Activated CD8-positive, alpha-beta T cell treated with anti-CD3 and anti-CD28 coated beads for 36 hours (primary cell): ENCODE measurements around the gene PEG3. TPM values are rescaled to one million over a fixed set of nuclear protein-coding genes. Genes with fewer than 3 reads are reported as not detected.

Experiments
- ATAC-seq: fragments of 200-7000 bp; cut with Tn5 transposase; one replicate; pipeline ENCODE4 v1.10.0; 2021; ENCODE audit warnings: mild to moderate bottlenecking, moderate library complexity
- CTCF ChIA-PET: fragments of 350-600 bp; sonication (Branson Sonifier 250); formaldehyde crosslinking; loops from one replicate; lab custom pipeline; 2021; ENCODE audit warnings: antibody characterized with exemption; lab: Charles Lee
- POLR2A ChIA-PET: fragments of 350-600 bp; sonication (Branson Sonifier 250); formaldehyde crosslinking; loops from one replicate; lab custom pipeline; 2021; ENCODE audit warnings: antibody characterized with exemption; lab: Charles Lee
- DNase-seq: peaks from one replicate; pipeline ENCODE4 v3.0.0-alpha.2; 2020
- H3K27ac Mint-ChIP-seq: one replicate; pipeline ENCODE4 v1.8.0; 2021; ENCODE audit warnings: mild to moderate bottlenecking, mixed read lengths
- H3K27me3 Mint-ChIP-seq: one replicate; pipeline ENCODE4 v1.8.0; 2021; ENCODE audit warnings: mixed read lengths
- H3K36me3 Mint-ChIP-seq: one replicate; pipeline ENCODE4 v1.8.0; 2021; ENCODE audit warnings: low read depth, mixed read lengths
- H3K4me1 Mint-ChIP-seq: one replicate; pipeline ENCODE4 v1.8.0; 2021; ENCODE audit warnings: low read depth, mixed read lengths
- H3K4me3 Mint-ChIP-seq: one replicate; pipeline ENCODE4 v1.8.0; 2021; ENCODE audit warnings: mild to moderate bottlenecking, moderate library complexity, mixed read lengths
- H3K9me3 Mint-ChIP-seq: one replicate; pipeline ENCODE4 v1.8.0; 2021; ENCODE audit warnings: mixed read lengths
- CTCF ChIP-seq: fragments of 200-600 bp; IDR thresholded peaks from one replicate; pipeline ENCODE4 v1.8.0; 2022; ENCODE audit warnings: antibody characterized with exemption, mild to moderate bottlenecking
- intact Hi-C: fragments of 100-400 bp; cut with micrococcal nuclease; formaldehyde crosslinking; loops from one replicate; pipeline ENCODE4 v1.10.0; 2022
- total RNA-seq, 2 experiments: library from RNA; stranded (reverse); gene quantifications; one replicate each; pipeline ENCODE4 v1.2.3, GENCODE V29; 2021

PEG3 gene
- total RNA-seq, 2 experiments from 2014 or later = 0.09 to 0.16 TPM

- H3K4me1 Mint-ChIP-seq = no peaks in the 10 kb centered on the region
- intact Hi-C loops = no loop called here
- DNase-seq (no peak), ATAC-seq (no peak)
- H3K27ac Mint-ChIP-seq = no peak overlapping the region
- POLR2A ChIA-PET = no interaction called here
- no peak overlapping the region for H3K4me3 Mint-ChIP-seq
- no peaks in the 10 kb centered on the region for H3K27me3 Mint-ChIP-seq
- H3K36me3 Mint-ChIP-seq = no peaks in the 10 kb centered on the region
- peaks cover 23% of the 10 kb centered on the region for H3K9me3 Mint-ChIP-seq
- CTCF ChIA-PET = no interaction called here
- TF ChIP-seq CTCF = no peak
Measured at GRCh38 chr19:56822755-56823154, 17.8 kb downstream of the PEG3 start.

- no peaks in the 10 kb centered on the region for H3K4me1 Mint-ChIP-seq
- no peak overlapping the region for H3K4me3 Mint-ChIP-seq
- ChIA-PET POLR2A (no interaction called here), CTCF (no interaction called here)
- H3K27ac Mint-ChIP-seq = no peak overlapping the region
- no peaks in the 10 kb centered on the region for H3K27me3 Mint-ChIP-seq
- DNase-seq (no peak), ATAC-seq (no peak)
- peaks cover 24% of the 10 kb centered on the region for H3K9me3 Mint-ChIP-seq
- H3K36me3 Mint-ChIP-seq = no peaks in the 10 kb centered on the region
- no peak for TF ChIP-seq CTCF
- intact Hi-C loops = no loop called here
Measured at GRCh38 chr19:56821675-56822074, 18.9 kb downstream of the PEG3 start.

- intact Hi-C loops = no loop called here
- no peak for TF ChIP-seq CTCF
- Mint-ChIP-seq H3K27me3 (no peaks in the 10 kb centered on the region), H3K4me3 (no peak overlapping the region), H3K27ac (no peak overlapping the region), H3K36me3 (no peaks in the 10 kb centered on the region), H3K4me1 (no peaks in the 10 kb centered on the region), H3K9me3 (peaks cover 25% of the 10 kb centered on the region)
- DNase-seq (no peak), ATAC-seq (no peak)
- ChIA-PET POLR2A (no interaction called here), CTCF (no interaction called here)
Measured at GRCh38 chr19:56821209-56821608, 19.3 kb downstream of the PEG3 start.

GRCh38 chr19:56819166-56819565, 21.4 kb downstream of the PEG3 start:
- ChIA-PET CTCF (no interaction called here), POLR2A (no interaction called here)
- peaks cover 32% of the 10 kb centered on the region for H3K9me3 Mint-ChIP-seq
- no peak for TF ChIP-seq CTCF
- no peak overlapping the region for H3K4me3 Mint-ChIP-seq
- no peaks in the 10 kb centered on the region for H3K4me1 Mint-ChIP-seq
- H3K27ac Mint-ChIP-seq = no peak overlapping the region
- intact Hi-C loops = no loop called here
- no peak for DNase-seq
- no peaks in the 10 kb centered on the region for H3K36me3 Mint-ChIP-seq
- H3K27me3 Mint-ChIP-seq = no peaks in the 10 kb centered on the region
- no peak for ATAC-seq

- Mint-ChIP-seq H3K27ac (no peak overlapping the region), H3K9me3 (peaks cover 26% of the 10 kb centered on the region), H3K4me3 (no peak overlapping the region), H3K4me1 (no peaks in the 10 kb centered on the region), H3K36me3 (no peaks in the 10 kb centered on the region), H3K27me3 (no peaks in the 10 kb centered on the region)
- CTCF ChIA-PET = no interaction called here
- DNase-seq = no peak
- TF ChIP-seq CTCF = no peak
- no peak for ATAC-seq
- intact Hi-C loops = no loop called here
- POLR2A ChIA-PET = no interaction called here
Measured at GRCh38 chr19:56814656-56815055, 25.9 kb downstream of the PEG3 start.
